Neutrophil (primary cell): ENCODE data around the gene STX8.

Source experiments
- H3K27ac ChIP-seq: fragments of 200-600 bp; sonication (generic); 2 replicates; pipeline ENCODE4 v1.5.1; 2016; ENCODE audit warnings: mild to moderate bottlenecking, moderate library complexity
- H3K27me3 ChIP-seq: fragments of 200-600 bp; sonication (generic); 2 replicates; pipeline ENCODE4 v1.6.0; 2016; ENCODE audit warnings: mild to moderate bottlenecking
- H3K36me3 ChIP-seq: fragments of 200-600 bp; sonication (generic); 2 replicates; pipeline ENCODE4 v1.5.1; 2017
- H3K4me1 ChIP-seq, 2 experiments: fragments of 200-600 bp in 1 of 2; sonication (generic) in 1 of 2; 1 replicate in 1 of 2; 2 replicates in 1 of 2; pipeline versions ENCODE4 v1.5.1 to v1.6.1; 2013 to 2016; ENCODE audit warnings: low read depth in 1 of 2, low read length in 1 of 2, mild to moderate bottlenecking in 1 of 2, moderate library complexity in 1 of 2; ENCODE audit not compliant: control insufficient read depth in 1 of 2, insufficient read depth in 1 of 2
- H3K4me3 ChIP-seq, 2 experiments: fragments of 200-600 bp in 1 of 2; sonication (generic) in 1 of 2; 1 replicate in 1 of 2; 2 replicates in 1 of 2; pipeline ENCODE4 v1.5.1; 2013 to 2016; ENCODE audit warnings: low read depth in 1 of 2, low read length in 1 of 2, mild to moderate bottlenecking in 1 of 2, moderate library complexity in 1 of 2
- H3K9me3 ChIP-seq: fragments of 200-600 bp; sonication (generic); 2 replicates; pipeline ENCODE4 v1.5.1; 2016
- CTCF ChIP-seq: fragments of 200-600 bp; sonication (generic); IDR thresholded peaks from 2 replicates; pipeline ENCODE4 v1.5.1; 2016; ENCODE audit warnings: antibody characterized with exemption

STX8 gene

GRCh38 chr17:9227819-9228407, 347.7 kb downstream of the STX8 start:
- Histone ChIP-seq H3K27me3 (peaks cover 24% of the 10 kb centered on the region), H3K36me3 (no peaks in the 10 kb centered on the region), H3K4me3 (no peak overlapping the region), H3K9me3 (no peaks in the 10 kb centered on the region), H3K27ac (no peak overlapping the region), H3K4me1 (no peaks in the 10 kb centered on the region)
- no peak for TF ChIP-seq CTCF

DNA sequence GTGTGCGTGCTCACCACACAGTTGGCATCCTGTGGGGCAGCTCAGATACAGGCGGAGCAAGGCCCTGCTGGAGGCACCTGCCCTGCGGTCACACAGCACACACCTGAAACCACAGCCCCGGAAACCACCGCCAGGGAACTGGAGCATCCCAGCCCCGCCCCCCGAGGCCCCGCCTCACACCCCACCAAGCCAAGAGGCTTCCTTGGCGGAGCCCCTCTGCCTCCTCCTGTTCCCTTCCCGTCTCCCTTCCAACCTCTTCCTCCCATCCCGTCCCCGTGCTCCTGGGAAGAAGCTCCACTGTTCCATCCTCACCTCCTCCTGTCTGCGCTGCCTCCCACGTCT, 348.9 kb downstream of the STX8 start:
- peaks cover 12% of the 10 kb centered on the region for H3K27me3 ChIP-seq
- no peaks in the 10 kb centered on the region for H3K36me3 ChIP-seq
- H3K27ac ChIP-seq = no peak overlapping the region
- no peak overlapping the region for H3K4me3 ChIP-seq
- no peaks in the 10 kb centered on the region for H3K4me1 ChIP-seq
- no peak for TF ChIP-seq CTCF
- H3K9me3 ChIP-seq = no peaks in the 10 kb centered on the region

GRCh38 chr17:9226130-9226793, 349.4 kb downstream of the STX8 start:
- H3K4me3 ChIP-seq = no peak overlapping the region
- no peak for TF ChIP-seq CTCF
- no peaks in the 10 kb centered on the region for H3K36me3 ChIP-seq
- no peak overlapping the region for H3K27ac ChIP-seq
- peaks cover 7% of the 10 kb centered on the region for H3K27me3 ChIP-seq
- H3K9me3 ChIP-seq = no peaks in the 10 kb centered on the region
- H3K4me1 ChIP-seq = no peaks in the 10 kb centered on the region

- Histone ChIP-seq H3K9me3 (no peaks in the 10 kb centered on the region), H3K27ac (no peak overlapping the region), H3K4me1 (no peaks in the 10 kb centered on the region), H3K4me3 (no peak overlapping the region), H3K27me3 (peaks cover 1% of the 10 kb centered on the region), H3K36me3 (no peaks in the 10 kb centered on the region)
- no peak for TF ChIP-seq CTCF
Measured at GRCh38 chr17:9225305-9226101, 350.1 kb downstream of the STX8 start.

DNA sequence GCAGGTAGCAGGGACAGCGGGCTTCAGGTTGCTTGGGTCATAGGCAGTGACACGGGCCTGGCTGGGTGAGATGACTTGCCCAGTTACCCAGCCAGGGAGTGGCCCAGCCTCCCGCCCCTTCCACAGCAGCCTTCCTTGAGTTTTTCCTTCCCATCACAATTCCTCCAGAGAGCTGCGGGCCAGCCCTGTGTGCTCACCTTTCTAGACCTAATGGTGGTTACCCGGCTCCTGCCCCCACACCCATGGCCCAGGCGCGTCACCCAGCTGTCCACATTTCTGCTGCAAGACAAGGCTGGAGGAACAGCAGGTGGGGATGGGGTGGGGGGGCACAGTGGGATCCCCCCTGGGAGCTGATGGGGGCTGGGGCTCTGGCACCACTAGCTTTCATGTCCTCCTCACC, 351.1 kb downstream of the STX8 start:
- no peak overlapping the region for H3K27ac ChIP-seq
- H3K4me1 ChIP-seq = no peaks in the 10 kb centered on the region
- no peak for TF ChIP-seq CTCF
- no peaks in the 10 kb centered on the region for H3K36me3 ChIP-seq
- H3K9me3 ChIP-seq = no peaks in the 10 kb centered on the region
- H3K27me3 ChIP-seq = no peaks in the 10 kb centered on the region
- no peak overlapping the region for H3K4me3 ChIP-seq
